ENCODE measurements around the gene VPS9D1. TPM values are rescaled to one million over a fixed set of nuclear protein-coding genes. Genes with fewer than 3 reads are reported as not detected.
"Not testable (repeated sequence)": the region's sequence is repeated elsewhere in the genome, so short reads cannot be mapped to it uniquely, and the experiment has no call there.

The VPS9D1 gene
- total RNA-seq, 1 donor from 2014 or later: 3.4 TPM

GRCh38 chr16:89697616-89698331, 22.9 kb downstream of the VPS9D1 start:
- no peaks in the 10 kb centered on the region for H3K27me3 ChIP-seq (ENCODE audit: control insufficient read depth, insufficient read depth, low read length)
- DNase-seq (ENCODE audit: low read depth) (no peak), FAIRE-seq (no peak)
- TF ChIP-seq CTCF (IDR thresholded peaks at IDR 0.05; ENCODE audit: insufficient read depth, low read length, severe bottlenecking): no peak
- peaks cover 22% of the 10 kb centered on the region for H3K36me3 ChIP-seq (ENCODE audit: control insufficient read depth, insufficient read depth, low read length)
- H3K4me3 ChIP-seq (ENCODE audit: low read depth, low read length): no peak overlapping the region

GRCh38 chr16:89697161-89697615, 23.5 kb downstream of the VPS9D1 start:
- no peak for TF ChIP-seq CTCF (IDR thresholded peaks at IDR 0.05; ENCODE audit: insufficient read depth, low read length, severe bottlenecking)
- H3K27me3 ChIP-seq (ENCODE audit: control insufficient read depth, insufficient read depth, low read length): no peaks in the 10 kb centered on the region
- no peak for DNase-seq (ENCODE audit: low read depth)
- no peak overlapping the region for H3K4me3 ChIP-seq (ENCODE audit: low read depth, low read length)
- FAIRE-seq: no peak
- peaks cover 26% of the 10 kb centered on the region for H3K36me3 ChIP-seq (ENCODE audit: control insufficient read depth, insufficient read depth, low read length)

DNA sequence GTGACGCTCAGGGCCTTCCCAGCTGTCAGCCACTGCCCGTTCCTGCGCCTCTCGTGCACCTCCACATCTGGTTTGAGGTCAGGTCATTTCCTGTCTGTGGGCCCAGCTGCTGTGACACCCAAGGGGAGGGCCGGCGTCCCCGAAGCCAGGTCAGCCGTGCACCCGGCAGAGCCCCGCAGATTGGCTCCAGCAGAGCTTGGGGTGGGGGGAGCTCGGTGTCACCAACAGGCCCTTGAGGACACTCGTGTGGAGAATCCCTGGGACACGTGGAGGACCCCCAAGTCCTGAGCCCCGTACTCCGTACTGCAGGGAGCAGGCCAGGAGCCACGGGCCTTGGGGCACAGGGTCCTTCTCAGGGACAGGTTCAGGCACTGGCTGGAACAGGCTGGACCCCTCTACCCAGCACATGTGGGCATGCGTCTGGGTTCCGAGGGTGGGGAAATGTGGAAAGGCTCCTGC, 24.0 kb downstream of the VPS9D1 start:
- Histone ChIP-seq H3K36me3 (ENCODE audit: control insufficient read depth, insufficient read depth, low read length) (peaks cover 30% of the 10 kb centered on the region), H3K27me3 (ENCODE audit: control insufficient read depth, insufficient read depth, low read length) (no peaks in the 10 kb centered on the region), H3K4me3 (ENCODE audit: low read depth, low read length) (no peak overlapping the region)
- no peak for TF ChIP-seq CTCF (IDR thresholded peaks at IDR 0.05; ENCODE audit: insufficient read depth, low read length, severe bottlenecking)
- DNase-seq (ENCODE audit: low read depth) (no peak), FAIRE-seq (no peak)

- H3K36me3 ChIP-seq (ENCODE audit: control insufficient read depth, insufficient read depth, low read length): peaks cover 36% of the 10 kb centered on the region
- TF ChIP-seq CTCF (IDR thresholded peaks at IDR 0.05; ENCODE audit: insufficient read depth, low read length, severe bottlenecking): no peak
- no peaks in the 10 kb centered on the region for H3K27me3 ChIP-seq (ENCODE audit: control insufficient read depth, insufficient read depth, low read length)
- no peak overlapping the region for H3K4me3 ChIP-seq (ENCODE audit: low read depth, low read length)
- DNase-seq (ENCODE audit: low read depth) (no peak), FAIRE-seq (no peak)
These were observed 24.6 kb downstream of the VPS9D1 start for GRCh38 chr16:89695875-89696669.

- DNase-seq (ENCODE audit: low read depth): no peak
- Histone ChIP-seq H3K27me3 (ENCODE audit: control insufficient read depth, insufficient read depth, low read length) (no peaks in the 10 kb centered on the region), H3K4me3 (ENCODE audit: low read depth, low read length) (no peak overlapping the region), H3K36me3 (ENCODE audit: control insufficient read depth, insufficient read depth, low read length) (peaks cover 41% of the 10 kb centered on the region)
- no peak for FAIRE-seq
- no peak for TF ChIP-seq CTCF (IDR thresholded peaks at IDR 0.05; ENCODE audit: insufficient read depth, low read length, severe bottlenecking)
These were observed 25.4 kb downstream of the VPS9D1 start for GRCh38 chr16:89695086-89695874.

DNA sequence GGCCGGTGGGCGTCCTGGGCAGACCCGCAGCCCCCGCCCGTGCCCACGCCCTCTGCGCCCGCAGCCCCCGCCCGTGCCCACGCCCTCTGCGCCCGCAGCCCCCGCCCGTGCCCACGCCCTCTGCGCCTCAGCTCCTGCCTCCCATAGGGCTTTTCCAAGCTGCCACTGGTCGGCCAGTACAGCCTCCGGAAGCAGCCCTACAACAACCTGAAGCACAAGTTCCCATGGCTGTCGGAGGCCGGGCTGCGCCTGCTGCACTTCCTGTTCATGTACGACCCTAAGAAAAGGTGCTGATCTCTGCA, 26.0 kb downstream of the VPS9D1 start:
- not testable (repeated sequence) for FAIRE-seq

More for the DNA sequence above, 26.0 kb downstream of the VPS9D1 start:
- not testable (repeated sequence) for H3K4me3 ChIP-seq (ENCODE audit: low read depth, low read length); DNase-seq (ENCODE audit: low read depth); H3K27me3 ChIP-seq (ENCODE audit: control insufficient read depth, insufficient read depth, low read length)
- H3K36me3 ChIP-seq (ENCODE audit: control insufficient read depth, insufficient read depth, low read length): peaks cover 44% of the 10 kb centered on the region
